Chondrocyte (in vitro differentiated cells): ENCODE measurements around the gene DENND10. TPM values are rescaled to one million over a fixed set of nuclear protein-coding genes. Genes with fewer than 3 reads are reported as not detected.
"Not testable (repeated sequence)": the region's sequence is repeated elsewhere in the genome, so short reads cannot be mapped to it uniquely, and the experiment has no call there.

Experiments used
- DNase-seq: peaks from one replicate; pipeline ENCODE4 v3.0.0; 2021; ENCODE audit warnings: mixed read lengths, low spot score
- H3K27ac Mint-ChIP-seq: one replicate; pipeline ENCODE4 v1.8.0; 2021; ENCODE audit warnings: mild to moderate bottlenecking, moderate library complexity, mixed read lengths; ENCODE audit not compliant: unreplicated experiment
- H3K27me3 Mint-ChIP-seq: 2 replicates; pipeline ENCODE4 v1.8.0; 2021; ENCODE audit warnings: low read depth, mixed read lengths
- H3K36me3 Mint-ChIP-seq: 2 replicates; pipeline ENCODE4 v1.8.0; 2021; ENCODE audit warnings: low read depth, mixed read lengths
- H3K4me1 Mint-ChIP-seq: 2 replicates; pipeline ENCODE4 v1.8.0; 2021; ENCODE audit warnings: low read depth, mild to moderate bottlenecking, mixed read lengths
- H3K4me3 Mint-ChIP-seq: one replicate; pipeline ENCODE4 v1.8.0; 2021; ENCODE audit warnings: mild to moderate bottlenecking, moderate library complexity, mixed read lengths; ENCODE audit not compliant: unreplicated experiment
- H3K9me3 Mint-ChIP-seq: 2 replicates; pipeline ENCODE4 v1.8.0; 2021; ENCODE audit warnings: low read depth, mixed read lengths
- total RNA-seq: library from RNA; stranded (reverse); gene quantifications from 3 replicates; pipeline ENCODE4 v1.2.1, GENCODE V29; 2021
- TF ChIP-seq, protein P1 (sequence below): fragments of 200-600 bp; sonication (generic); IDR thresholded peaks from 2 replicates; pipeline ENCODE4 v1.5.0; 2021; ENCODE audit warnings: antibody characterized with exemption, mild to moderate bottlenecking, moderate library complexity

DENND10 gene
- total RNA-seq, 1 donor from 2014 or later = 43.0 TPM

GRCh38 chr10:119107771-119108170 is 3.9 kb downstream of the DENND10 start:
- not testable (repeated sequence) for DNase-seq, H3K27me3 Mint-ChIP-seq, H3K9me3 Mint-ChIP-seq, H3K4me3 Mint-ChIP-seq, H3K36me3 Mint-ChIP-seq, H3K27ac Mint-ChIP-seq
- peaks cover 13% of the 10 kb centered on the region for H3K4me1 Mint-ChIP-seq

DNA sequence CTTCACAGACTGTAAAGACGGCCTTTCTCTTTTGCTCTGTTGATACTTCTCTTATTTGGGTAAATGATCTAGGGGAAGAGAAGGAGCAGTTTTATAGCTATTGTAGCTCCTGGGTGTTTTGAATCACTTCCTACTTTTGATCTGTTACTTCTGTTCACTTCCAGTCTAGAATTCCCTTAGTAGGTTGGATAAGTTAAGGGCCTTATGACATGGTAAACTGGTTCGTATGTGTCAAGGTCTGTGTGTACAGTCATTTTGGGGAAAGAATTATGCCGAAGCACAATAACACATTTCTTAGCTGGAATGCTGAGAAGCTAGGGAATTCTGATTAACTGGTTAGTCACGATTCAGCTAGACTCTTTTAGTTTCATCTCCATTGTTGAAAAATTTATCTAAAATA is 8.1 kb downstream of the DENND10 start:
- Mint-ChIP-seq H3K36me3 (peaks cover 20% of the 10 kb centered on the region), H3K9me3 (no peaks in the 10 kb centered on the region), H3K4me1 (peaks cover 7% of the 10 kb centered on the region), H3K27me3 (no peaks in the 10 kb centered on the region), H3K4me3 (no peak overlapping the region), H3K27ac (peak overlapping the region; percentile 14)
- DNase-seq = no peak
- TF ChIP-seq, protein P1, sequence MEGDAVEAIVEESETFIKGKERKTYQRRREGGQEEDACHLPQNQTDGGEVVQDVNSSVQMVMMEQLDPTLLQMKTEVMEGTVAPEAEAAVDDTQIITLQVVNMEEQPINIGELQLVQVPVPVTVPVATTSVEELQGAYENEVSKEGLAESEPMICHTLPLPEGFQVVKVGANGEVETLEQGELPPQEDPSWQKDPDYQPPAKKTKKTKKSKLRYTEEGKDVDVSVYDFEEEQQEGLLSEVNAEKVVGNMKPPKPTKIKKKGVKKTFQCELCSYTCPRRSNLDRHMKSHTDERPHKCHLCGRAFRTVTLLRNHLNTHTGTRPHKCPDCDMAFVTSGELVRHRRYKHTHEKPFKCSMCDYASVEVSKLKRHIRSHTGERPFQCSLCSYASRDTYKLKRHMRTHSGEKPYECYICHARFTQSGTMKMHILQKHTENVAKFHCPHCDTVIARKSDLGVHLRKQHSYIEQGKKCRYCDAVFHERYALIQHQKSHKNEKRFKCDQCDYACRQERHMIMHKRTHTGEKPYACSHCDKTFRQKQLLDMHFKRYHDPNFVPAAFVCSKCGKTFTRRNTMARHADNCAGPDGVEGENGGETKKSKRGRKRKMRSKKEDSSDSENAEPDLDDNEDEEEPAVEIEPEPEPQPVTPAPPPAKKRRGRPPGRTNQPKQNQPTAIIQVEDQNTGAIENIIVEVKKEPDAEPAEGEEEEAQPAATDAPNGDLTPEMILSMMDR = no peak

- Mint-ChIP-seq H3K4me3 (no peak overlapping the region), H3K36me3 (peaks cover 24% of the 10 kb centered on the region), H3K27ac (peak overlapping the region; percentile 83), H3K9me3 (no peaks in the 10 kb centered on the region), H3K27me3 (no peaks in the 10 kb centered on the region), H3K4me1 (peaks cover 7% of the 10 kb centered on the region)
- DNase-seq = no peak
- TF ChIP-seq, protein P1 = no peak
These were observed 10.1 kb downstream of the DENND10 start for GRCh38 chr10:119113751-119114732.

GRCh38 chr10:119115926-119116325 is 12.0 kb downstream of the DENND10 start:
- TF ChIP-seq, protein P1 = no peak
- H3K36me3 Mint-ChIP-seq = peaks cover 23% of the 10 kb centered on the region
- no peak for DNase-seq
- H3K27ac Mint-ChIP-seq = no peak overlapping the region
- peaks cover 7% of the 10 kb centered on the region for H3K4me1 Mint-ChIP-seq
- H3K4me3 Mint-ChIP-seq = no peak overlapping the region
- no peaks in the 10 kb centered on the region for H3K9me3 Mint-ChIP-seq
- no peaks in the 10 kb centered on the region for H3K27me3 Mint-ChIP-seq

GRCh38 chr10:119116326-119116951 is 12.5 kb downstream of the DENND10 start:
- no peaks in the 10 kb centered on the region for H3K27me3 Mint-ChIP-seq

More at GRCh38 chr10:119116326-119116951, 12.5 kb downstream of the DENND10 start:
- TF ChIP-seq, protein P1 = no peak
- peaks cover 7% of the 10 kb centered on the region for H3K4me1 Mint-ChIP-seq
- no peak for DNase-seq
- H3K27ac Mint-ChIP-seq = no peak overlapping the region
- H3K36me3 Mint-ChIP-seq = peaks cover 23% of the 10 kb centered on the region
- H3K4me3 Mint-ChIP-seq = no peak overlapping the region
- no peaks in the 10 kb centered on the region for H3K9me3 Mint-ChIP-seq
